OCI-LY3 (cell line): Measurements from ENCODE around the gene TTC13.

Source experiments
- H2AFZ ChIP-seq: fragments of 200-600, 300-600 bp; shearing (Covaris generic); 2 replicates; pipeline ENCODE4 v1.6.0; 2014; ENCODE audit warnings: antibody characterized with exemption, low read depth, low read length
- H3K27ac ChIP-seq: fragments of 200-600, 300-600 bp; sonication (generic); 2 replicates; pipeline ENCODE4 v1.5.1; 2014; ENCODE audit warnings: mild to moderate bottlenecking, low read length, moderate library complexity, mixed read lengths
- H3K27me3 ChIP-seq: fragments of 200-600, 300-600 bp; sonication (generic); 2 replicates; pipeline ENCODE4 v1.6.1; 2014; ENCODE audit warnings: low read depth, low read length, mixed read lengths
- H3K36me3 ChIP-seq: fragments of 200-600, 300-600 bp; sonication (generic); replicated peaks from 2 replicates; pipeline ENCODE3; 2014; ENCODE audit warnings: low read depth, low read length, mixed read lengths
- H3K4me1 ChIP-seq: fragments of 300-600, 200-600 bp; sonication (generic); 2 replicates; pipeline ENCODE4 v1.6.1; 2014; ENCODE audit warnings: low read length, mixed read lengths
- H3K4me2 ChIP-seq: fragments of 200-600, 300-600 bp; sonication (generic); 2 replicates; pipeline ENCODE4 v1.6.1; 2014; ENCODE audit warnings: low read length, mixed read lengths
- H3K4me3 ChIP-seq: fragments of 300-600, 200-600 bp; sonication (generic); 2 replicates; pipeline ENCODE4 v1.5.1; 2014; ENCODE audit warnings: antibody characterized with exemption, mild to moderate bottlenecking, low read length, moderate library complexity
- H3K79me2 ChIP-seq: fragments of 300-600, 200-600 bp; shearing (Covaris generic); 2 replicates; pipeline ENCODE4 v1.6.1; 2014; ENCODE audit warnings: mild to moderate bottlenecking, low read length, mixed read lengths
- H3K9ac ChIP-seq: fragments of 300-600, 200-600 bp; shearing (Covaris generic); 2 replicates; pipeline ENCODE4 v1.6.0; 2014; ENCODE audit warnings: mild to moderate bottlenecking, low read length, moderate library complexity
- H3K9me3 ChIP-seq: fragments of 200-600, 300-600 bp; shearing (Covaris generic); 2 replicates; pipeline ENCODE4 v1.6.1; 2014; ENCODE audit warnings: low read length, mixed read lengths; ENCODE audit not compliant: insufficient read depth
- H4K20me1 ChIP-seq: fragments of 200-600, 300-600 bp; sonication (generic); 2 replicates; pipeline ENCODE4 v1.6.1; 2016; ENCODE audit warnings: low read length, mixed read lengths; ENCODE audit not compliant: insufficient read depth
- CTCF ChIP-seq: fragments of 200-600, 300-600 bp; sonication (generic); IDR thresholded peaks from 2 replicates; pipeline ENCODE4 v1.5.1; 2014; ENCODE audit warnings: antibody characterized with exemption, low read length, low read depth
- EZH2phosphoT487 ChIP-seq: fragments of 200-600 bp; shearing (Covaris generic); IDR thresholded peaks from 2 replicates; pipeline ENCODE4 v1.6.1; 2018; ENCODE audit warnings: antibody characterized with exemption, mixed run types, low read depth

The TTC13 gene

DNA sequence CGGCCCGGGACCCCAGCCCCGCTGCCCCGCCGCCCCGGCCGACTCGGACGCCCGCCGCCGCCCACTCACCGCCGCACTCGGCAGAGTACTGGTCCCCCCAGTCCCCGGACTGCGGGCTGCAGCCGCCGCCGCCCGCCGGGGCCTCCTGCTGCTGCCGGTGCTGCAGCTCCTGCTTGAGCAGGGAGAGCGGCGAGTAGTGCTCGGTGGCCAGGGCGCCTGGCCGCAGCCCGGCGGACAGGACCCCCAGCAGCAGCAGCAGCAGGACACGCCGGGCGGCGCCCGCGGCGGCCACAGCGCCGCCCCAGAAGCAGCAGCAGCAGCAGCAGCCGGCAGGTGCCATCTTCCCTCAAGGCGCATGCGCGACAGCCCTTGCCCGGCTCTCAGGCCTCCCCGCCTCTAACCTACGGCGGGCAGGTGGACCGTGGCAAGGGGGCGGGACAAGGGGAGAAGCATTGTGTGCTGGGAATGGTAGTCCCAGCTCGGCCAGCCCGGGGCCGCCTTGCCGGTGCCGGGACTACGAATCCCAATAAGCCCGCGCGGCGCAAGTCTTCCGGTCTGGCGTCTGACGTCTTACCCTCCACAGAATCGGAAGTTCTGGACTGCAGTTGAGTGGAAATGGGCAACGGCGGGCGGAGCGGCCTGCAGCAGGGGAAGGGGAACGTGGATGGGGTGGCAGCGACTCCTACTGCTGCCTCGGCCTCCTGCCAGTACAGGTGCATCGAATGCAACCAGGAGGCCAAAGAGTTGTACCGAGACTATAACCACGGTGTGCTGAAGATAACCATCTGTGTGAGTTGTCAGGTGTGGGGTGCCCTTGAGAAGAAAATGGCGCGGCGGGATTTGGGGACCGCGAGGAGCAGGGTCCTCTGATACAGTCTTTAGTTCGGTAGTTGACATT is at the start of gene TTC13, which contains the start of gene ARV1:
TTC13 (minus strand) TSS at position 371 of the 898 bp plus-strand sequence; CDS start at position 340, 31 bp downstream.
ARV1 (plus strand) TSS at position 604 of the 898 bp plus-strand sequence; CDS start at position 616, 12 bp downstream.
- H3K27ac ChIP-seq, result peak within 1 kb of the TSS; percentile 40
- no peaks in the 10 kb centered on the region for H3K27me3 ChIP-seq

GRCh38 chr1:231027971-231028370 is 49.3 kb upstream of the TTC13 start:
- TF ChIP-seq EZH2phosphoT487 (no peak), CTCF (no peak)

More for the DNA sequence above, at the start of gene TTC13, which contains the start of gene ARV1:
- Histone ChIP-seq H2AFZ (peak within 1 kb of the TSS; percentile 50), H3K4me1 (peaks cover 17% of the 10 kb centered on the region), H3K4me3 (peak within 1 kb of the TSS; percentile 84), H3K36me3 (peaks cover 12% of the 10 kb centered on the region), H3K79me2 (peaks cover 71% of the 10 kb centered on the region), H4K20me1 (no peaks in the 10 kb centered on the region), H3K4me2 (peak within 1 kb of the TSS; percentile 90), H3K9ac (peak within 1 kb of the TSS; percentile 82), H3K9me3 (no peaks in the 10 kb centered on the region)
- TF ChIP-seq EZH2phosphoT487, result no peak
- peak; percentile 68 for TF ChIP-seq CTCF

DNA sequence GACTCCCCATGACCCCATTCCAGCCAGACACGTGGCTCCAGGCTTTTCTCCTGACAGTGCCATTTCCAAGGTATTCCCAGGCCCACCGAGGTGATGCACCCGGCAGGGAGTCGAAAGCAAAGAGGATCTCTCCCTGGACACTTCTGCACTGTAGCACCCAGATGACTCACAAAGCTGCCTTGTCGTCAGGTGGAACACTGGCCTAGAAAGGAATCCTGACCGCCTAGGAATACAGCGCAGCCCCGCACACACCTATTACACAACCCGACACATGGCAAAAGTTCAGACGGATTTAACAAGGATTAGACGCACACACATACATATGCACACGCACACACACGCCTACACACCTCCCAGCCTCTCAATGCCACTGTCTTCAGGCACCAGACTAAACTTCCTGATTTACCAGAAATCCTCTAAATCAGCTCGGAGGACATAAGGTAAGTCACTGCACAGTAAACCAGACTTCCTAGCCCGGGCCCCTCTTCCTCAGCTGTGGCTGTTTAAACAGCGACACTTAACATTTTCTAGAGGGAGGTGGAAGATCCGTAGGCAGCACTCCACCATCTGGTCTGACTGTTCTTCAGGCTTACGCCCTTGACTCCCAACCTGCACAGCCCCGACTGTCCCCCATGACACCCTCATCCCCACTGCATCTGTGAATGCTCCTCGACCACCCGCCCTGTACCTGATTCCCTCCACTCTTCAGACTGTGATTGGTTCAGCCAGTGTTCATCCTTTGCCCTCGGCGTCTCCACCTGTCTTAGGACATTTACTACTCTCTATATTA is 48.7 kb upstream of the TTC13 start:
- H3K9me3 ChIP-seq, result no peaks in the 10 kb centered on the region
- H3K27ac ChIP-seq, result no peak overlapping the region
- H3K9ac ChIP-seq, result no peak overlapping the region
- no peaks in the 10 kb centered on the region for H3K27me3 ChIP-seq
- no peak for TF ChIP-seq EZH2phosphoT487
- no peak for TF ChIP-seq CTCF
- H4K20me1 ChIP-seq, result peaks cover 23% of the 10 kb centered on the region
- peaks cover 3% of the 10 kb centered on the region for H3K36me3 ChIP-seq
- no peaks in the 10 kb centered on the region for H3K4me1 ChIP-seq
- no peak overlapping the region for H3K4me2 ChIP-seq
- peaks cover 17% of the 10 kb centered on the region for H3K79me2 ChIP-seq
- no peak overlapping the region for H2AFZ ChIP-seq
- H3K4me3 ChIP-seq, result no peak overlapping the region

More at GRCh38 chr1:231027971-231028370, 49.3 kb upstream of the TTC13 start:
- no peak overlapping the region for H2AFZ ChIP-seq
- no peak overlapping the region for H3K9ac ChIP-seq
- H3K79me2 ChIP-seq, result peaks cover 22% of the 10 kb centered on the region
- H3K4me1 ChIP-seq, result no peaks in the 10 kb centered on the region
- H3K27me3 ChIP-seq, result no peaks in the 10 kb centered on the region
- peaks cover 26% of the 10 kb centered on the region for H4K20me1 ChIP-seq
- H3K4me2 ChIP-seq, result no peak overlapping the region
- H3K36me3 ChIP-seq, result peaks cover 3% of the 10 kb centered on the region
- H3K9me3 ChIP-seq, result no peaks in the 10 kb centered on the region
- H3K4me3 ChIP-seq, result no peak overlapping the region
- no peak overlapping the region for H3K27ac ChIP-seq

DNA sequence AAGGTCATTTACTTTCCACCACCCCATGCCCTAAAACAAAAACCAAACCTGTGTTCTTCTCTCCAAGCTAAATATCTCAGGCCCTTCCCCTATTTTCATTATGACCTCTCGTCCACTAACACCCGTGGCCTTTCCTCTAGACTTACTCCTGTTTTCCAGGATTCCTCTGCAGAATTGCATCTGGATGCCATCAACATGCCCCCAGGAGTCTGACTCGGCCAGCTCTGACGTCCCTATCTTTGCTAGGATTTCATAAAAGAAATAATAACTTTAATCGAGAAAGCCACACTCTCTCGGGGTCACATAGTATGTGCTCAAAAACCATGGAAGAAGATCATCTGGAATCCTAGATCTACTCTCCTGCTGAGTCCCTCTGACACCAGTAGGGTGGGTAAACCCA is 47.9 kb upstream of the TTC13 start:
- H3K79me2 ChIP-seq, result peaks cover 17% of the 10 kb centered on the region
- H3K36me3 ChIP-seq, result peaks cover 3% of the 10 kb centered on the region
- H3K4me2 ChIP-seq, result no peak overlapping the region
- H3K4me3 ChIP-seq, result no peak overlapping the region
- no peak overlapping the region for H2AFZ ChIP-seq
- peaks cover 23% of the 10 kb centered on the region for H4K20me1 ChIP-seq
- no peak for TF ChIP-seq EZH2phosphoT487
- no peak for TF ChIP-seq CTCF
- H3K9me3 ChIP-seq, result no peaks in the 10 kb centered on the region
- H3K9ac ChIP-seq, result no peak overlapping the region
- H3K27ac ChIP-seq, result no peak overlapping the region
- H3K27me3 ChIP-seq, result no peaks in the 10 kb centered on the region
- H3K4me1 ChIP-seq, result no peaks in the 10 kb centered on the region
